ENCODE results near the gene FDX1.

The FDX1 gene

GRCh38 chr11:110431051-110431672 is 1.4 kb downstream of the FDX1 start:
- no peak for DNase-seq (ENCODE audit: low read depth in 2 of 2)

DNA sequence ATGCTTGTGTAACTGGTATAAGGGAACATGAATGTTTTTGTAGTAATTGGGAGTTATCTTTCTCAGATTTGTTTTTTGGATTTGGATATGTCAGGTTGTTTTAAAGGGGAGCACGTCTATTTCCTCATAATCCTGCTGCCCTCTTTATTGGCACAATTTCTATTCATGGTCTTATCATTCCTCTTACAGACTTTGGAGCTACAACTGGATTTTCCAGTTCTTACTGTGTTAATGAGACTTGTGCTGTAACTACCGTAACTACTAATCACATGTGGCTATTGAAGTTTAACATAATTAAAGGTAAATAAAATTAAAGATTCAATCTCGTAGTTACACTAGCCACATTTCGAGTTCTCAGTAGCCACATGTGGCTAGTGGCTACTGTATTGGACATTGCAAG is 1.9 kb downstream of the FDX1 start:
- no peak for DNase-seq (ENCODE audit: low read depth in 2 of 2)

DNA sequence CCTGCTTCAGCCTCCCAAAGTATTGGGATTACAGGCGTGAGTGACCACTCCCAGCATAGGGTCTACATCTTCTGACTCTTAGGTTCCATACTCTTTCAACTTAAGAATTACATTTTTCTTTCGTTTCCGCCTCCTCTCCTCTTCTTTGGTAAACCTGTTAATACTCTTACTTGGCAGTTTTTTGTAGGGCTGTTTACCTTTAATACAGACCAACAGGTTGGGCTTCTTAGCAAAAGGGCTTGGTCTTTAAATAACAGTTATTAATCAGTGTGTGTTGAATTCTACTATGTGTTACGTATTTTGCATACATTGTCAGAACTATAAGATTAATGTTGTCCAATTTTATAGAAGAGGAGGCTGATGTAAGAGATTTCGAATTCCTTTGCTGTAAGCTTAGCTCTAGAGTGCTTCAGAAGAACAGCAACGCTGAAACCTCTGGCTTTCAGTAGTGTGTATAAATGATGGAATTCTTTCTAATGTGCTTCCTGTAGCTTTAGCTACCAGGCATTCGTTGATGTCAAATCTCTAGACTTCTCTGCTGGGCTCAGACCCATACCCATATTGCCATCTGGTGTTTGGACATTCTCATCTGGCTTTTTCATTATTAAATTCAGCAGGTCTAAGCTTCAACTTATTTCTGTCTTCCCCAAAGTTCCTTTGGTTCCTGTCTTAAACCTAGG is 3.1 kb downstream of the FDX1 start:
- no peak for DNase-seq (ENCODE audit: low read depth in 2 of 2)

DNA sequence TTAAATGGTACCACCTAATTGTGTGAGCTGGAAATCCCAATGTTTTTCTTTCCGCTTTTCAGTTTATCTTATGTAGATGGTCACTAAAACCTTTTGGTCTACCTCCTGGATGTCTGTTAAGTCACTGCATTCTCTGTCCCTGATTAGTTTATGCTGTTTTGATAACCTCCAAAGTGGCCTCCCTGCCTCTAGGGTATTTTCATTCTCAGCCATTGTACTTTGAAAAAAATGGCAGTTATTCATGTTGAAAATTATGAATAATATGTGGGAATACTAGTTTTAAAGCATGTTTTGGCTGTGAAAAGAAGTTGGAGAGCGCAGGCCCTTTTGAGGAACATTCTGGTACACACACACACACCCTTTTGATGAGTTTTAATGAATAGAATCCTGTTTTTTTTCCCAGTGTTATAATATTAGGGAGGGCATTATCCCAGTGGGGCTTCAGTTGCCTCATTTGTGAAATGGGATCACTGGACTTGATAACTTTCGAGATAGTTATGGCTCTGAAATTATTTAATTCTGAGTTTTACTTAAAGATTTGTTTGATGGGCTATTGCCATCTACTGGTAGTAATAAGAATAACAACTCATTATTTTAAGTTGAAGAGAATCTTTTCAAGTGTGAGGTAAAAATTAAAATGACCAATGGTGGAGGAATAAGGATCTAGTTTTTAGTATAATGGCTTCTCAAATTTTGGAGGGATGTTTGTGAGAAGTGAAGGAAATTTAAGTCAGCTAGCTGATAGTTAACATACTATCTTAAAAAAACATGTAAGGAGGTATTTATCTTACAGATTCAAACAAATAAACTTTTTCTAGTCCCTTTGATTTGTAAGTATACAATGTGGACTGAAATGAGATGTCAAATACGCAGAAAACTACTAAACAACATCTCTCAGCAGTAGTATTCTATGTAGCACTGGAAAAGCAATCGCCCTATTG is 3.9 kb downstream of the FDX1 start:
- no peak for DNase-seq (ENCODE audit: low read depth in 2 of 2)

DNA sequence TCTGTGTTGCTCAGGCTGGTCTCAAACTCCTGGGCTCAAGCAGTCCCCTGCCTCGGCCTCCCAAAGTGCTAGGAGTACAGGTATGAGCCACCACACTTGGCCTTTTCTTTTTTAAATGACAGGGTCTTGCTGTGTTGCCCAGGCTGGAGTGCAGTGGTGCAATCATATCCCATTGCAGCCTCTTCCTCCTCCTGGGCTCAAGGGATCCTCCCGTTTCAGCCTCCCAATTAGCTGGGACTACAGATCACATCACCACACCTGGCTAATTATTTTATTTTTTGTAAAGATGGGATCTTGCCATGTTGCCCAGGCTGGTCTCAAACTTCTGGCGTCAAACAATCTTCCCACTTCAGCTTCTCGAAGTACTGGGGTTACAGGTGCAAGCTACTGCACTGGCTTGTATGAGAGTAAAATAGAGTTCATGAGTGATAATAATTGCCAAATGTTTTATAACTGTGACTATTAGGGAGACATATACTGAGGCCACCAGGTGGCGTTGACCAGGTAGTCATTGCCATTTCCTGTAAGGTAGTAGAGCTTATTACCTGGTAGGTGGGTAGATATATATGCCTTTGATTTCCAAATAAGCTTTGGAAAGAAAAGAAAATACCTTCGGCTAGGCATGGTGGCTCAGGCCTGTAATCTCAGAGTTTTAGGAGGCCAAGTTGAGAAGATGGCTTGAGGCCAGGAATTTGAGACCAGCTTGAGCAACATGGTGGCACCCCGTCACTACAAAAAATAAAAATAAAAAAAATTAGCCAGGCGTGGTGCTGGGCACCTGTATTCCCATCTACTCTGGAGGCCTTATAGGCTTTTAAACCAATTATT is 5.4 kb downstream of the FDX1 start:
- peak in 1 of 2 donors; percentile 8 for DNase-seq (ENCODE audit: low read depth in 2 of 2)

GRCh38 chr11:110435780-110436717 is 6.3 kb downstream of the FDX1 start:
- no peak for DNase-seq (ENCODE audit: low read depth in 2 of 2)

- DNase-seq (ENCODE audit: low read depth in 2 of 2): no peak
Measured at GRCh38 chr11:110438017-110438416, 8.3 kb downstream of the FDX1 start.

- no peak for DNase-seq (ENCODE audit: low read depth in 2 of 2)
Measured at GRCh38 chr11:110445437-110445836, 15.7 kb downstream of the FDX1 start.

DNA sequence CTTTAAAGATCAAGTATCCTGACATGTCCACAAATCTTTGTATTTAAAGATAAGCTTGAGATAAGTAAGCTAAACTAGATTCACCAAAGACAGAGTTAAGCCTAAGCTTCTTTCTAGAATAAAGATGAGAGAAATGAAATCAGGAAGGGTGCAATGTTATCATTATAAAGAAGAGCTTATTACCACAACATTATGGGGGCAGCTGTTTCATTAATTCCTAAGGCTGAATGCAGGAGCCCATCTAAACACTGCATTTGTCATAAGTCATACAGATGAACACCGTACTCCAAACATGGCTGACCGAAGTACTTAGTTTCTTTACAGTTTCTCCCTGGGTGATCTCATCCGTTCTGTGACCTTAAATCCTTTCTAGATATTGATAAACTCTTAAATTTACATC is 16.3 kb downstream of the FDX1 start:
- DNase-seq (ENCODE audit: low read depth in 2 of 2): no peak

GRCh38 chr11:110446594-110446993 is 16.8 kb downstream of the FDX1 start:
- no peak for DNase-seq (ENCODE audit: low read depth in 2 of 2)

GRCh38 chr11:110447343-110447742 is 17.6 kb downstream of the FDX1 start:
- no peak for DNase-seq (ENCODE audit: low read depth in 2 of 2)

DNA sequence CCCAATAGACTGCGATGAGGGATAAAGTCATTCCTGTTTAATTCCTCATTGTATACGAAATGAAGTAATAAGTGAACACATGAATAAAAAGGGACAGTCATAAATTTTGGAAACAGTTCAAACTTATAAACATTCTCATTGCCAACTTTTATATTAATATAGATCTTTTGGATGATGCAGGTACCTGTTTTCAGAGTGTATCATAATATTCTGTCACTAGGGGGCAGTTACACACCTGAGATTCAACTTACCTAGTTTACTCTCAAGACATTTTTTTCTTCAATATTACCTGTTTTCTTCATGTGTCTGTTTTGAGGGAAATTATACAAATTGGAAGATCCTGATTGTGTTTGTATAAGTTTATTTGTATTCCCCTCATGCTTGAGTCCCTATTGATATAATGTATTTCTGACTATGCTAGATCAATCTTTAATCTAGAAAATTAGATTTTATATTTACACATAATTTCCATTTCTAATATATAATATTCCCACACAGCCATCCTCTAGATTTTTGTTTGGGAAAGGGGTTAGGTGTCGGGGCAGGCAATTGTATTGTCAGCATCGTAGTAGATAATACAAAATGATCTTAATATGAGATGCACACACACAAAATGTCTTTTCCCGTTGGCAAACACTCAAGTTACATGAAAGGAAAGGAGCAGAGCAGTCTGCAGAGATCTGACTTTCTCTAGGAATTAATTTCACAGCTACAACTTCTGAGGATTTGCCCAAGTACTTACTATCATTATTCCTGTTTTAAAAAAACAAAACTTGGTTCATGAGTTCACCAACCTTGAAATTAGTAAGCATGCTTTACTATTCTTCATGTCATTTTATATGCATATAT is 18.4 kb downstream of the FDX1 start:
- no peak for DNase-seq (ENCODE audit: low read depth in 2 of 2)

DNA sequence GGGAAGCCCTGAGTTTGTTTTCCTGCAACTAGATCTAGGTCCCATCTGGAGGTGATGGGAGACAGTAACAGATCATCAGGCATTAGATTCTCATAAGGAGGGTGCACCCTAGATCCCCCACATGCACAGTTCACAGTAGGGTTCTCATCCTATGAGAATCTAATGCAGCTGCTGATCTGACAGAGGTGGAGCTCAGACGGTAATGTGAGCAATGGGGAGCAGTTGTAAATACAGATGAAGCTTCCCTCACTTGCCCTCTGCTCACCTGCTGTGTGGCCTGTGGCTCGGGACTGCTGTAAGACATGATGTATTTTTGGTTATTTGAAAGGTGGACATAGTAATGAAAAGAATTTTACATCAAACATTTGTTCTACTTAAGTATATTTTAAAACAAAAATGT is 20.5 kb downstream of the FDX1 start:
- DNase-seq (ENCODE audit: low read depth in 2 of 2): no peak

- no peak for DNase-seq (ENCODE audit: low read depth in 2 of 2)
Measured at GRCh38 chr11:110452720-110453119, 23.0 kb downstream of the FDX1 start.

DNA sequence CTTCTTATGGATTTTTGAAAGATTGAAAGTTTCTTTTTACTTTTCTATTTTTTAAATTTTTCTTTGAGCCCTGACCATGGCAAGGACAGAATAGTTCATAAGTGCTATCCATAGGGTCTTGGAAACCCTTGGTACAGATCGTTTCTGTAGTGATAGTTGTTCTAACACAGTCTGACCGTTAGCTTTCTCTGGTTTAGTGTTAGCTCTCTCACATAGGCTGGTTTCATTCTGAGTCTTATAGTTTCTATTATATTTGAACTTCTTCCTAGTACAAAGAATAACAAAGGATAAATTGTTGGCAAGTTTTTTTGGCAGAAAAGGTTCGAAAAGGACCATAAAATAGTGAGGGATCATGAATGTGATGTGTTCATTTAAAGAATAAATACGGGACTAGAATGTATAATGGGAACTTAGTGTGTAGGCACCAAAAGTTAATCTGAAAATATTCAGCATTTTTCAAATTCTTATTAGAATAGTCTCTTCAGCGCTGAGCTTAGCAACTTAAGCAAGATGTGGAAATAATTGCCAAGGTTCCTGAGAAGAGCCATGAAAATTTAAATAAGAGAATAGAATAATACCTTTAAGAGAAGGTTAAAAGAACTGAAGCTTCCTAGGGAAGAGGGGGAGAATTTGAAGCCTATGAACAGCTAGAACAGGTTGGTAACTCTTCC is 24.1 kb downstream of the FDX1 start:
- DNase-seq (ENCODE audit: low read depth in 2 of 2): no peak

- DNase-seq (ENCODE audit: low read depth in 2 of 2): no peak
Measured at GRCh38 chr11:110454609-110455008, 24.9 kb downstream of the FDX1 start.

GRCh38 chr11:110455718-110456117 is 26.0 kb downstream of the FDX1 start:
- DNase-seq (ENCODE audit: low read depth in 2 of 2): no peak

DNA sequence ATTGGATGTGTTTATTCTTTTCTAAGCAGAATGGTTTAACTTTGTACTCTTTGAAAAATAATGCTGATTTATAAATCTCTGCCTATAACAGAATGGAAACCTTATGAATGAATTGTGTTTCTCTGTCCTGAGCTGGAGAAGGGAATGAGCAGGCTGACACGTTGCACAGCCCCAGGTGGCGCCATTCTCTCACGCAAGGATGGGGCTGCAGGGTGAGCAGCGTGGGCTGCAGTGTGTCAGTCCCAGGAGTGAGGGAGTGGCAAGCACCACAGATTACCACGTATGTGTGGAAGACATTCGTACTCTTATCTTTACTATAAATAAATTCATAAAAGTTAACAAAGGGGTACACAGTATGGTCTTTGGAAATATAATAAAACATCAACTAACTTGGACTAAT is 33.4 kb downstream of the FDX1 start:
- no peak for DNase-seq (ENCODE audit: low read depth in 2 of 2)

DNA sequence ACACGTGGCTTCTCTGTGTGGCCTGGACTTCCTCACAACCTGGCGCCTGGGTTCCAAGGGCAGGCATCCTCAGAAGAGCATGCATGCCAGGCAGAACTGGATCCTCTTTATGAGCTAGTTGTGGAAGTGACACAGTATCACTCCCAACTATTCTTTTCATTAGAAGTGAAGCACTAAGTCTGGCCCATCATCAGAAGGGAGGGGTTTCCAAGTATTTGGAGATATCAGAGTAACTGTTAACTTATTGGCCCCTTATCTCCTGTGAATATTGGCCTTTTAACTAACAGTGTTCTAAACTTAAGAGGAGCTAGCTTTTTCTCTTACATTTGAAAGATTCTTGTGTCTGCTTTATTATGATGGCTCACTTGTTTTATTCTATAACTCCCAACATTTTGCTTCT is 35.5 kb downstream of the FDX1 start:
- DNase-seq (ENCODE audit: low read depth in 2 of 2): no peak
